ENCODE results near the gene GCGR. TPM values are rescaled to one million over a fixed set of nuclear protein-coding genes. Genes with fewer than 3 reads are reported as not detected.

Gene GCGR
- total RNA-seq, 4 donors from 2014 or later: not detected

DNA sequence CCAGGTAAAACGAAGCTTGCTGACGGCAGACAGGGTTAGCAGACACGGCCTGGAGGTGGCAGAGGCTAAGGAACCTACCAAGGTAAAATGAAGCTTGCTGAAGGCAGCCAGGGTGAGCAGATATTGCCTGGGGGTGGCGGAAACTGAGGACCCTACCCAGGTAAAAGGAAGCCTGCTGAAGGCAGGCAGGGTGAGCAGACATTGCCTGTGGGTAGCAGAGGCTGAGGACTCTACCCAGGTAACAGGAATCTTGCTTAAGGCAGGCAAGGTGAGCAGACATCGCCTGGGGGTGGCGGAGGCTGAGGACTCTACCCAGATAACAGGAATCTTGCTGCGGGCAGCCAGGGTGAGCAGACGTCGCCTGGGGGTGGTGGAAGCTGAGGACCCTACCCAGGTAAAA lies 2.6 kb upstream of the GCGR start:
- H3K9me3 ChIP-seq: no peaks in the 10 kb centered on the region
- no peak for TF ChIP-seq POLR2A (IDR thresholded peaks at IDR 0.05)
- TF ChIP-seq, protein P1, sequence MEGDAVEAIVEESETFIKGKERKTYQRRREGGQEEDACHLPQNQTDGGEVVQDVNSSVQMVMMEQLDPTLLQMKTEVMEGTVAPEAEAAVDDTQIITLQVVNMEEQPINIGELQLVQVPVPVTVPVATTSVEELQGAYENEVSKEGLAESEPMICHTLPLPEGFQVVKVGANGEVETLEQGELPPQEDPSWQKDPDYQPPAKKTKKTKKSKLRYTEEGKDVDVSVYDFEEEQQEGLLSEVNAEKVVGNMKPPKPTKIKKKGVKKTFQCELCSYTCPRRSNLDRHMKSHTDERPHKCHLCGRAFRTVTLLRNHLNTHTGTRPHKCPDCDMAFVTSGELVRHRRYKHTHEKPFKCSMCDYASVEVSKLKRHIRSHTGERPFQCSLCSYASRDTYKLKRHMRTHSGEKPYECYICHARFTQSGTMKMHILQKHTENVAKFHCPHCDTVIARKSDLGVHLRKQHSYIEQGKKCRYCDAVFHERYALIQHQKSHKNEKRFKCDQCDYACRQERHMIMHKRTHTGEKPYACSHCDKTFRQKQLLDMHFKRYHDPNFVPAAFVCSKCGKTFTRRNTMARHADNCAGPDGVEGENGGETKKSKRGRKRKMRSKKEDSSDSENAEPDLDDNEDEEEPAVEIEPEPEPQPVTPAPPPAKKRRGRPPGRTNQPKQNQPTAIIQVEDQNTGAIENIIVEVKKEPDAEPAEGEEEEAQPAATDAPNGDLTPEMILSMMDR (IDR thresholded peaks at IDR 0.05): no peak
- H3K27me3 ChIP-seq: peaks cover 24 to 68% (median 33%) of the 10 kb centered on the region in 4 donors
- no peak overlapping the region for H3K27ac ChIP-seq
- no peak overlapping the region for H3K4me3 ChIP-seq
- peaks cover 6 to 22% (median 19%) of the 10 kb centered on the region in 3 donors for H3K4me1 ChIP-seq
- no peak for DNase-seq
- intact Hi-C loops (cut with DNase I): no loop called here
- no peaks in the 10 kb centered on the region for H3K36me3 ChIP-seq
- WGBS, 2 donors: 86 to 88% methylated on average over 9 of the region's 9 CpGs

DNA sequence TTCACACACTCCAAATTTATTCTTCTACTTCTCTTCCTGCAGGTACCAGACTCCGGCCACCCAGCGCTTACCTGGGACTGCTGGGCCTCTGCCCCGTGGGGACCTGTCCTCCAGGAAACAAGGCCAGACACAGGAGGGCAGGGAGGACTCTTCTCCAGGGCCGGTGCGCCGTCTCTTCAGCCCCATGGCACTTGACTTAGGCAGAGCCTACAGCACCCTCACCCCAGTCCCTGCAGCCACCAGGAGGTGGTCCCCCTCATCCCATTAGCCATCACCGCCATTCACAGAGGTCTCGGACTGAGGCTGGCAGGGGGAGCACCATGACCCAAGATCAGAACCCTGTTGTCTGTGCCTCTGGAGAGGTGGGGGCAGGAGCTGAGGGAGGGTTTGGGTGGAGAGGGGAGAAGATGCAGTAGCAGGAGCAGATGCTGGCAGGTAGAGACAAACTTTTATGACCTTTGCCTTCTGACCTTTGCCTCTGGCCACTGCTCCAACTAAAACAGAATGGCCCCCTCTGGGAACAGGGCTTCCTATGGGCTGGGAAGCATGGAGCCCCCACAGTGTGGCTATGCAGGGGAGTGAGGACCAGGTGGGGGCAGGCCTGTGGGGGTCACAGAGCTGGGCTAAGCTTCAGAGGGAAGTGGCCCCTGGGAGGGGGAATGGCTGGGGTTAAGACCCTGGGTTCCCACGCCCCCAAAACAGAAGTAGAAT lies 1.7 kb upstream of the GCGR start:
- 78 to 90% methylated on average over 6 to 7 of the region's 9 CpGs for WGBS, 2 donors
- TF ChIP-seq, protein P1 (IDR thresholded peaks at IDR 0.05): no peak
- no peak for TF ChIP-seq POLR2A (IDR thresholded peaks at IDR 0.05)
- H3K27me3 ChIP-seq: peaks cover 24 to 77% (median 33%) of the 10 kb centered on the region in 4 donors
- no peak overlapping the region for H3K27ac ChIP-seq
- DNase-seq: no peak
- intact Hi-C loops (cut with DNase I): no loop called here
- H3K9me3 ChIP-seq: no peaks in the 10 kb centered on the region
- H3K36me3 ChIP-seq: no peaks in the 10 kb centered on the region
- H3K4me3 ChIP-seq: no peak overlapping the region
- H3K4me1 ChIP-seq: peaks cover 6 to 22% (median 19%) of the 10 kb centered on the region in 3 donors

DNA sequence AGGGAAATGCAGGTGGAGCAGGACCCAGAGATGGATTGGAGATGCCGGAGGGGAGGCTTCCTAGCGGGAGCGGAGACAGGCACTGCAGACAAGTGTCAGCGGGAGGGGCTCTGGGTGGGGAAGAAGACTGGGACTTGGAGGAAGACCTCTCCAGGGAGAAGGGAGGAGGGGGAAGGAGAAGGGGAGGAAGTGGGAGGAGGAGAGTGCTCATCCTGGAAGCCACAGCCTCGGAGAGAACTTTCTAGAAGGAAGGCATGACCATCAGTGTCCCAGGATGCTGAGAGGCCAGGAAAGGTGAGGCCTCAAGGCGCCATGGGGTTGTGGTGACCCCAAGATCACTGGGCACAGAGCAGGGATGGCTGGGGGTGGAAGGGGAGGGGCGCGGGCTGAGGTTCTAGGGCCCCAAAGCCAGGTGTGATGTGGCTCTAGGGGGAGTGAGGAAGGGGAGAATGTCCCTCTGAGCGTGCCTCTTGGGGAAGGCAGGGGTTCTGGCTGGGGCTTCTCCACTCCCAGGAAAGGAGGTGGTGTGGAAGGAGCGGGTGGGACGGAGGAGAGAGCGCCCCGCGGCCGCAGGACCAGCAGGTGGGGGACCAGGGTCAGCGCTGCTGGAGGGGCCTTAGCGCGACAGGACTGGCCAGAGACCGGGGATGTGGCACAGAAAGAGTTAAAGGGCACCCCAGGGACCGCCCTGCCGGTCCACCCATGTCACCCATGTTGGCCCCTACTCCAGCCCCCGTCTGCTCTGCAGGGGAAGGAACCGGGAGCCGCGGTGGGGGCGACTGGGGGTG lies 900 bp upstream of the GCGR start:
- H3K27me3 ChIP-seq: peaks cover 24 to 86% (median 33%) of the 10 kb centered on the region in 4 donors
- no peaks in the 10 kb centered on the region for H3K9me3 ChIP-seq
- TF ChIP-seq POLR2A (IDR thresholded peaks at IDR 0.05): no peak
- TF ChIP-seq, protein P1 (IDR thresholded peaks at IDR 0.05): no peak
- H3K27ac ChIP-seq: no peak overlapping the region
- no peak overlapping the region for H3K4me3 ChIP-seq
- H3K4me1 ChIP-seq: peaks cover 6 to 22% (median 19%) of the 10 kb centered on the region in 3 donors
- intact Hi-C loops (cut with DNase I): no loop called here
- DNase-seq: no peak
- 31 to 41% methylated on average over 9 to 25 of the region's 26 CpGs for WGBS, 2 donors
- H3K36me3 ChIP-seq: no peaks in the 10 kb centered on the region

DNA sequence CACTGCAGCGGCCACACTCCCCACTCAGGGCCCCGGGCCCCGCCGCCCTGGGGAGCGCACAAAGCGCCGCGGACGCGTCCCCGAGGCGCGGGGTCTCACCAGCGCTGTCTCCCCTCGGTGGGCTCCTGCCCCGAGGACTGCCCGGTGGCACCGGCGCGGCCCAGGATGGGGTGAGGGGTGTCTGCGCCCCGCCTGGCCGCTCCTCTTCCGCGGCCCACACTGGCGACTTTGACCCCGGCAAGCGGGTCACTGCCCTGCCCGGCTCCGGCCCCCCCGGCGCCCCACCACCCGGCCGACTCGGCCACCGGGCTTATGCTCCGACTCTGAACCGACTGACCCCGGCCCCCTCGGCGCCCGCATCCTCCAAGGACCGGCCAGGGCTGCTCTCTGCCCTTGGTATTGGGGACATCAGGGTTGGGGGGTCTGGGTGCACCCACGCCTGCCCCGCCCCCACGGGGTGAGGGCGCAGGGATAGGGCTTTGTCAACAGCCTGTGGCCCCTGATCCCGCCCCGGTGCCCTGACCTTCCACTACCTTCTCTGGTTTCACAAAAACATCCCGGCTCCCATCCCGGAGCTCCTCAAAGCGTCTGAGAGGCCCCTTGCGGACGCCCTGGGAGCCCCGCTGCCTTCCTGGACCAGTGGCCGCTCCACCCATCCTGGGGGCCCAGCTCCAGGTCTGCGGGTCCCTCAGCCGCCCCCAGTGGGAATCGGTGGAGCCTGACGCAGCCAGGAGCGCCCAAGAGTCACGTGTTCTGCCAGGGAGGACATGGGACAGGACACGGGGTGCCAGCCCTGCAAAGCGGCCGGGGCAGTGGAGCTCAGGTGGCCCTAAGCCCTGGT lies 829 bp downstream of the GCGR start:
- H3K9me3 ChIP-seq: no peaks in the 10 kb centered on the region
- peaks cover 24 to 100% (median 33%) of the 10 kb centered on the region in 4 donors for H3K27me3 ChIP-seq
- H3K4me3 ChIP-seq: peak overlapping the region in 2 of 4 donors; percentile 34 to 54
- no peak for DNase-seq
- TF ChIP-seq, protein P1 (IDR thresholded peaks at IDR 0.05): no peak
- TF ChIP-seq POLR2A (IDR thresholded peaks at IDR 0.05): no peak
- intact Hi-C loops (cut with DNase I): no loop called here
- no peak overlapping the region for H3K27ac ChIP-seq
- H3K36me3 ChIP-seq: no peaks in the 10 kb centered on the region
- WGBS, 2 donors: 2% methylated on average over 8 of the region's 65 CpGs; no CpG with 5 or more reads in 1 of the 2 donors
- peaks cover 6 to 22% (median 19%) of the 10 kb centered on the region in 3 donors for H3K4me1 ChIP-seq

Data from esophagus squamous epithelium (tissue), 5 donors.